NCI-H1417 treated with DMSO at 0.1 percent for 48 hours (cell line): ENCODE data around the gene URI1.

Experiments used
- DNase-seq: peaks from one replicate; lab custom pipeline; 2025; lab: John Stamatoyannopoulos, UW

The URI1 gene

DNA sequence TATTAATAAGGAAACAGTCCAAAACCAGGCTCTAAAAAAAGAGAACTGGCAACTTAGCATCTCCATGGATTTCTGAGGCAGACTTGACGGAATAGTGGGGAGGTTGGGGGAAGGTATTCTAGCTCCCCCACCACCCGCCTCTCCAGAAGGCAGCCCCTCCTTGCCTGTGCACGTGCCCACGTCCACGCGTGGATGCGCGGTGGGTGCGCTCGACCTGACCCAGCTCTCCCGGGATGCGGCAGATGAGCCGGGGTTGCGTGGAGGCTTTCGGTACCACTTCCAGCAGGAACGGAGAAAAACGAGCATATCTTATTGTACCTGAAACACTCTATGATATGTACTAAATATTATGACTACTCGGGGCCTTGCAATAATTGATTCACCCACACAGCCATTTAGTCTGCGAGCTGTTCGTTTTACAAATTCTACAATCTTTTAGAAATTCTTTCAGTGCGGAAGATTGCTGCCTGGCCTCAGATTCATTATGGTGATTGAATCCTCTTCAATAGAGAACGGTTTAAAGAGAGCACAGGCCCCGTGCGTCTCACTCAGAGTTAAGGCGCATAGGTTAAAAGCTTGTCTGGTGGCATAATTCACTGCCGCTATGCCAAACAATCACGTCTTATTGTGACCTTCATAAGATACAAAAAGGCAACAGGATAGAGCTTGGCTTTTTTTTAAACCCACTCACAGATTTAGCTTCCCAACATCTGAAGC lies 117.9 kb downstream of the URI1 start:
- DNase-seq = no peak

- DNase-seq = no peak
Measured at GRCh38 chr19:30060531-30061222, 118.6 kb downstream of the URI1 start.

DNA sequence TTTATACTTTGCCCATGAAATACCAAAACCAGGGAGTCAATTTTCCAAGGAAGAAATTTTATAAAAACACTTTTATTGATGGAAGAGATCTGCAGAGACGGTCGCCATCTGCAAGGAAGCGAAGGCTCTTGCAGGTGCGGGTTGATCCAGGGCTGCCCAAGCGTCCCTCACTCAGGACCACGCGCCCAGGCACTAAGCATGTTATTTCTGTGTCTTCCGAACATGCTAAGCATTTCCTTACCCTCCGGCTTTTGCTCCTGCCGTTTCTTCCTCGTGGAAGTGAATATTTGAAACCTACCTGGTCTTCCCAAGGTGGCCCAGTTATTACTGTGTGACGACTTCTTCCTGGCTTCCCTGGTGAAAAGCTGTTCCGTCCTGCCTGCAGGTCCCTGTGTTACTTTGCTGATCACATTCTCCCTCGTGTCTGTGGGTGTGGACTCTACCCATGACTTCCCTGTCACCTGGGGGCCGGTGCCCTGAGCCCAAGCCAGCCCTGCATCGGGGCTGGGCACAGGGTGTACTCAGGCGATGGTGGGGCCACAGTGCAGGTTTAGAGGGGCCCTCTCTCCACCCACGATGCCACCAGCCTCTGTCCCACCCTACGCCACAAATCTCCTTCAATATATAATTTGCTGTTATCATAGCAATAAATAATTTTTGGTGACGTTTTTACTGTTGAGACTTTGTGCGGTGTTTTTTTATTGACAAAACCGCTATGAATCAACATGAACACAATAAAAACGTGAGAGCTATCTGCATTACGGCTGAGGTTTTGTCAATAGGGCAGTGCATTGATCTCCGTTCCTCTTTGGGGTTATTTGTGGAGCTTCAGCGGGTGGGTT lies 119.4 kb downstream of the URI1 start:
- DNase-seq = no peak

GRCh38 chr19:30062065-30062906 lies 120.2 kb downstream of the URI1 start:
- no peak for DNase-seq

- no peak for DNase-seq
Measured at GRCh38 chr19:30062907-30063649, 121.0 kb downstream of the URI1 start.

DNA sequence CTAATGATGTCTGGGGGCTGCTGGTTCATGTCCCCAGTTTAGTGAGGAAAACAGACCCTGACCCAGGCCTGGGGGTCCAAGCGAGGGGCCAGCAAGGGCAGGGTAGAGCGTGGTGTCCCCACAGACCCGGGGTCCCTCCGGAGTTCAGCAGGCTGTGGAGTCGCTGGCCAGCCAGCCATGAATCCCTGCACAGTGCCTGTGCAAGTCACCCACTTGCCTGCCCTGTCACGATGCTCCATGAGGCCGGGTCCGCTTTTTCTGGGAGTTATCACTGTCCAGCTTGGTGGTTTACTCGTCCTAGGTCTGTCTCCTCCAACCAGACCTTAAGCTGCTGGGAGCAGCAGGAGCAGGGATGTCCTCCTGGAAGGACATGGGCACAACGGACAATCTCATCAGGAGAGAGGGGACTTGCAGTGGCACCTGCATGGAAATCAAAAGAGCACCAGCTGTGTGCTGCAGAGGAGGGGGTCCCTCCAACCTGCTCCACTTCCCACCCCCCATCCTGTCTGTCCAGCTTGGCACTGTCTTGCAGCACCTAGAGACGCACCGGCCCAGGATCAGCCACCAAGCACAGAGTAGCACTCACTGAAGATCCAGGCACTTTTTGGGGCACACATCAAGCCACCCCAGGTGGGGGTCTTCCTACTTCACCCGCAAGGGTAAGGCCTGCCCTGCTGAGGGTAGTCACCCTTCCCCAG lies 121.8 kb downstream of the URI1 start:
- no peak for DNase-seq

DNA sequence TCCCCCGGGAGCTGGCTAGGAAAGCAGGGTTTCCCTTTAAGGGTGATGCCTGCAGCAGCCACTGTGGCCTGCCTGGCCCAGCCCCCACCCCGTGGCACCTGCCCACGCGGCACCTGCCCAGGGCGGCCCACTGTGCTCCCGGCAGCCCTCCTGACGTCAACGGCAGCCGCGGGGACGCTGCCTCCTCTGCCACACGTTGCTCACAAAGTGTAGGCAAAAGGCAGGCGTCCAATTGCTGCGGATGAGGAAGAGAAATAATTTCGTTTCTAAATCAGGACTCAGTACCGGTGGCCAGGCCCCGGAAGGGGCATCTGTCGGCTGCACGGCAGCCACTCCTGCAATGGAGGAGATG lies 122.3 kb downstream of the URI1 start:
- DNase-seq = no peak

DNA sequence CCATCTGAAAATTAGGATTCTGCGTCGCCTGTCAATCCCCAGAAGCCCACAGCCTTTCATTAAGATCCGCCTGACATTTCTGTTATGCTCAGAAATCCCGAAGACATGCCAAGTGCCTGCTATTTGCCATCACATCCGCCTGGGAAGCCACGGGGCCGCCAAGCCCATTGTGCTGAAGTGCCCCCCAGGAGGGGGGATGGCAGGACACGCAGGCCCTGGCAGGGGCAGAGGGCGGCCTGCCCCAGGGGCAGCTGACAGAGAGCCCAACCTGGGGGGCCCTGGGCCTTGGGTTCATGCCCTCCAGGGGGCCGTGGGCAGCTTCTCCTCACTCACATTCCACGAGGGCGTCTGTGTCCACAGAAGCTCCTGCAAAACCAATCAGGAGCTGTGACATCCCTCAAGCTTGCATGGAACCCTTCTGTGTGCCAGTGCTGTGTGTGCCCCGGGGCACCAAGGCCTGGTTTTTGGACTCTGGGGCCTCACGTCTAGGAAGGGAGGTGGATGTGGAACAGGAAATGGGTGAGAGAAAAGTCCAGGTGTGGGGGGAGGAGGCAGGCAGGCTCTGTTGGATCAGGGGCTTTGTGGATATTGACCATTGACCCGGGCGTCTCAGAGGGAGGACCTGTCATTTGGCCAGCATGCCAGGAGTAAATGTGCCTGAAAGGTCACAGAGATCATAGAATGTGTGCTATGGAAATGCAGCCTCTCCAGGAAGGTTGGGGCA lies 122.9 kb downstream of the URI1 start:
- DNase-seq = no peak

GRCh38 chr19:30065680-30066606 lies 123.9 kb downstream of the URI1 start:
- no peak for DNase-seq
